Fibroblast of lung (primary cell): ENCODE data around the gene STK32C. TPM values are rescaled to one million over a fixed set of nuclear protein-coding genes. Genes with fewer than 3 reads are reported as not detected.

Experiments used
- DNase-seq, 2 donors: peaks; one replicate each; pipeline versions ENCODE4 v3.0.0 to v3.0.0-alpha.2; 2010; ENCODE audit warnings: low read depth in 2 of 2
- H2AFZ ChIP-seq: 2 replicates; pipeline ENCODE4 v1.5.1; 2012; ENCODE audit warnings: low read length, control low read depth, inconsistent platforms
- H3K27ac ChIP-seq: 2 replicates; pipeline ENCODE4 v1.5.1; 2011; ENCODE audit warnings: low read length, control low read depth; ENCODE audit not compliant: insufficient read depth
- H3K27me3 ChIP-seq: 2 replicates; pipeline ENCODE4 v1.5.1; 2011; ENCODE audit warnings: mild to moderate bottlenecking, low read length; ENCODE audit not compliant: control insufficient read depth, insufficient read depth
- H3K36me3 ChIP-seq: 2 replicates; pipeline ENCODE4 v1.5.1; 2011; ENCODE audit warnings: low read length; ENCODE audit not compliant: control insufficient read depth, insufficient read depth
- H3K4me1 ChIP-seq: 2 replicates; pipeline ENCODE4 v1.5.1; 2011; ENCODE audit warnings: low read length; ENCODE audit not compliant: control insufficient read depth, insufficient read depth; ENCODE audit errors: extremely low read depth
- H3K4me2 ChIP-seq: 2 replicates; pipeline ENCODE4 v1.5.1; 2011; ENCODE audit warnings: low read length, control low read depth; ENCODE audit not compliant: insufficient read depth; ENCODE audit errors: extremely low read depth
- H3K4me3 ChIP-seq, 4 experiments: fragments of 200-600 bp in 1 of 4; sonication (generic) in 1 of 4; replicated peaks in 1 of 4; 2 replicates each; pipeline ENCODE4 v1.5.1; 2011 to 2016; ENCODE audit warnings: low read length in 4 of 4, low read depth in 3 of 4, mild to moderate bottlenecking in 3 of 4, control low read depth in 2 of 4, inconsistent platforms in 1 of 4, mixed read lengths in 1 of 4; ENCODE audit not compliant: insufficient read depth in 1 of 4; ENCODE audit errors: control extremely low read depth in 1 of 4
- H3K79me2 ChIP-seq: 2 replicates; pipeline ENCODE4 v1.5.1; 2012; ENCODE audit warnings: mild to moderate bottlenecking, low read length, inconsistent platforms; ENCODE audit not compliant: control insufficient read depth, insufficient read depth
- H3K9ac ChIP-seq: 2 replicates; pipeline ENCODE4 v1.5.1; 2011; ENCODE audit warnings: mild to moderate bottlenecking, low read length, control low read depth; ENCODE audit not compliant: insufficient read depth
- H3K9me3 ChIP-seq: 2 replicates; pipeline ENCODE4 v1.5.1; 2012; ENCODE audit warnings: low read depth, low read length; ENCODE audit not compliant: control insufficient read depth, insufficient read depth
- H4K20me1 ChIP-seq: 2 replicates; pipeline ENCODE4 v1.5.1; 2011; ENCODE audit warnings: low read length; ENCODE audit not compliant: control insufficient read depth, insufficient read depth; ENCODE audit errors: extremely low read depth
- CTCF ChIP-seq, 2 donors: IDR thresholded peaks in 1 of 2; conservative IDR thresholded peaks in 1 of 2; 1 replicate in 1 of 2; 2 replicates in 1 of 2; pipeline ENCODE4 v1.5.1; 2011 to 2012; ENCODE audit warnings: low read length in 2 of 2, control low read depth in 1 of 2, inconsistent platforms in 1 of 2, low read depth in 1 of 2, mild to moderate bottlenecking in 1 of 2
- EZH2 ChIP-seq: IDR thresholded peaks from 2 replicates; pipeline ENCODE4 v1.5.1; 2012; ENCODE audit warnings: low read length, control low read depth, mild to moderate bottlenecking; ENCODE audit errors: missing control alignments
- polyA plus RNA-seq, 2 donors: library from polyadenylated mRNA; depleted of rRNA in 1 of 2; stranded (reverse) in 1 of 2; unstranded in 1 of 2; fragments of >200 nt; gene quantifications; 2 replicates each; pipeline ENCODE4 v1.2.1, GENCODE V29; 2011 to 2012; ENCODE audit warnings: missing spikeins in 1 of 2
- total RNA-seq: library from RNA; depleted of rRNA; stranded (reverse); fragments of >200 nt; gene quantifications from 2 replicates; pipeline ENCODE4 v1.2.1, GENCODE V29; 2014

STK32C gene
- total and polyA plus RNA-seq, 2 donors (not counting 1 experiment from before 2014, with no cell fraction given): 4.4 to 21.5 TPM

GRCh38 chr10:132294561-132295318 lies 13.0 kb downstream of the STK32C start:
- TF ChIP-seq CTCF (conservative IDR thresholded peaks at IDR 0.05 in 1 of 2, IDR thresholded peaks at IDR 0.05 in 1 of 2; ENCODE audit: low read depth in 1 of 2, low read length in 2 of 2) (no peak), EZH2 (no peak)
- no peak for DNase-seq
- no peak overlapping the region for H3K4me3 ChIP-seq
- H3K27ac ChIP-seq: no peak overlapping the region
- H4K20me1 ChIP-seq: no peaks in the 10 kb centered on the region
- H3K9me3 ChIP-seq: no peaks in the 10 kb centered on the region
- H3K4me1 ChIP-seq: no peaks in the 10 kb centered on the region
- no peak overlapping the region for H2AFZ ChIP-seq
- H3K79me2 ChIP-seq: no peaks in the 10 kb centered on the region
- H3K9ac ChIP-seq: no peak overlapping the region
- H3K4me2 ChIP-seq: no peak overlapping the region
- no peaks in the 10 kb centered on the region for H3K27me3 ChIP-seq
- no peaks in the 10 kb centered on the region for H3K36me3 ChIP-seq

GRCh38 chr10:132293813-132294520 lies 13.8 kb downstream of the STK32C start:
- H3K4me1 ChIP-seq: no peaks in the 10 kb centered on the region

More at GRCh38 chr10:132293813-132294520, 13.8 kb downstream of the STK32C start:
- H3K4me2 ChIP-seq: no peak overlapping the region
- H3K79me2 ChIP-seq: no peaks in the 10 kb centered on the region
- no peaks in the 10 kb centered on the region for H3K9me3 ChIP-seq
- H3K27ac ChIP-seq: no peak overlapping the region
- H3K4me3 ChIP-seq: no peak overlapping the region
- H3K9ac ChIP-seq: no peak overlapping the region
- H4K20me1 ChIP-seq: no peaks in the 10 kb centered on the region
- no peaks in the 10 kb centered on the region for H3K36me3 ChIP-seq
- H3K27me3 ChIP-seq: no peaks in the 10 kb centered on the region
- TF ChIP-seq EZH2 (no peak), CTCF (conservative IDR thresholded peaks at IDR 0.05 in 1 of 2, IDR thresholded peaks at IDR 0.05 in 1 of 2; ENCODE audit: low read depth in 1 of 2, low read length in 2 of 2) (no peak)
- H2AFZ ChIP-seq: no peak overlapping the region
- DNase-seq: no peak
